Esophagus muscularis mucosa (tissue), 4 donors: Measurements from ENCODE around the gene PRPF38A. TPM values are rescaled to one million over a fixed set of nuclear protein-coding genes. Genes with fewer than 3 reads are reported as not detected.

ENCODE experiments used
- DNase-seq: peaks from one replicate; pipeline ENCODE4 v3.0.0-alpha.2; 2017; ENCODE audit errors: extremely low spot score
- H3K27ac ChIP-seq, 4 donors: fragments of 200-600 bp; sonication (generic); replicated peaks in 1 of 4; 1 replicate in 3 of 4; 2 replicates in 1 of 4; pipeline ENCODE4 v1.5.1; 2016 to 2019; ENCODE audit warnings: mild to moderate bottlenecking in 1 of 4
- H3K27me3 ChIP-seq, 4 donors: fragments of 200-600 bp; sonication (generic); one replicate each; pipeline versions ENCODE4 v1.5.1 to v1.6.0; 2016 to 2019
- H3K36me3 ChIP-seq, 4 donors: fragments of 200-600 bp; sonication (generic); one replicate each; pipeline ENCODE4 v1.5.1; 2016 to 2019
- H3K4me1 ChIP-seq, 4 donors: fragments of 200-600 bp; sonication (generic); one replicate each; pipeline ENCODE4 v1.5.1; 2016 to 2019
- H3K4me3 ChIP-seq, 4 donors: fragments of 200-600 bp; sonication (generic); 1 replicate in 2 of 4; 2 replicates in 2 of 4; pipeline ENCODE4 v1.5.1; 2016 to 2019; ENCODE audit warnings: mild to moderate bottlenecking in 4 of 4, moderate library complexity in 1 of 4
- H3K9me3 ChIP-seq, 4 donors: fragments of 200-600 bp; sonication (generic); 1 replicate in 3 of 4; 2 replicates in 1 of 4; pipeline ENCODE4 v1.5.1; 2016 to 2019
- CTCF ChIP-seq, 3 experiments: fragments of 200-600 bp in 2 of 3; fragments of 450-650 bp in 1 of 3; sonication (generic) in 2 of 3; IDR thresholded peaks; one replicate each; pipeline ENCODE4 v1.5.1; 2017 to 2019; ENCODE audit warnings: antibody characterized with exemption in 3 of 3, mild to moderate bottlenecking in 2 of 3, moderate library complexity in 1 of 3
- EP300 ChIP-seq: sonication (generic); formaldehyde crosslinking; IDR thresholded peaks from one replicate; pipeline ENCODE4 v1.6.1; 2017; ENCODE audit warnings: antibody characterized with exemption
- POLR2A ChIP-seq: fragments of 450-650 bp; IDR thresholded peaks from one replicate; pipeline ENCODE4 v1.6.1; 2017; ENCODE audit warnings: antibody characterized with exemption, moderate library complexity, mild to moderate bottlenecking, low read depth
- POLR2AphosphoS5 ChIP-seq, 2 donors: sonication (generic); formaldehyde crosslinking; IDR thresholded peaks; one replicate each; pipeline ENCODE4 v1.6.1; 2017; ENCODE audit warnings: antibody characterized with exemption in 2 of 2
- WGBS: methylation state at CpG from one replicate; pipeline ENCODE4 v1.1.5; 2018; 5-methylcytosine and 5-hydroxymethylcytosine counted together
- intact Hi-C: fragments of 100-400 bp; cut with DNase I; formaldehyde crosslinking; loops from one replicate; pipeline ENCODE4 v1.15.1; 2023
- total RNA-seq, 4 donors: library from RNA; depleted of rRNA; stranded (reverse); fragments of >200 nt; gene quantifications; one replicate each; pipeline versions ENCODE4 v1.1.0 to v1.2.1, GENCODE V29; 2016

Gene PRPF38A
- total RNA-seq, 4 donors from 2014 or later = 10.9 to 21.7 (median 13.7) TPM

- no peaks in the 10 kb centered on the region for H3K9me3 ChIP-seq
- 85% methylated on average over 1 of the region's 1 CpG for WGBS
- no peaks in the 10 kb centered on the region for H3K27me3 ChIP-seq
- peaks cover 0 to 2% (median 0%) of the 10 kb centered on the region in 4 donors for H3K4me1 ChIP-seq
- H3K27ac ChIP-seq = no peak overlapping the region
- no peak overlapping the region for H3K4me3 ChIP-seq
- TF ChIP-seq EP300 = no peak
- no peak for TF ChIP-seq CTCF (IDR thresholded peaks at IDR 0.05)
- TF ChIP-seq POLR2AphosphoS5 (IDR thresholded peaks at IDR 0.05) = no peak
- TF ChIP-seq POLR2A = no peak
- intact Hi-C loops = no loop called here
- DNase-seq = no peak
- H3K36me3 ChIP-seq = peaks cover 25 to 86% (median 57%) of the 10 kb centered on the region in 4 donors
Measured at GRCh38 chr1:52427152-52427551, 22.8 kb downstream of the PRPF38A start.

GRCh38 chr1:52432807-52433206, 28.4 kb downstream of the PRPF38A start:
- intact Hi-C loops = no loop called here
- Histone ChIP-seq H3K9me3 (no peaks in the 10 kb centered on the region), H3K27ac (no peak overlapping the region), H3K4me1 (no peaks in the 10 kb centered on the region), H3K27me3 (no peaks in the 10 kb centered on the region), H3K36me3 (peaks cover 26 to 97% (median 74%) of the 10 kb centered on the region in 4 donors), H3K4me3 (no peak overlapping the region)
- 95% methylated on average over 8 of the region's 8 CpGs for WGBS
- no peak for TF ChIP-seq POLR2A
- no peak for TF ChIP-seq EP300
- no peak for DNase-seq

- 96% methylated on average over 1 of the region's 1 CpG for WGBS
- intact Hi-C loops = no loop called here
- Histone ChIP-seq H3K4me1 (no peaks in the 10 kb centered on the region), H3K4me3 (no peak overlapping the region), H3K27ac (no peak overlapping the region), H3K36me3 (peaks cover 30 to 98% (median 74%) of the 10 kb centered on the region in 4 donors), H3K9me3 (no peaks in the 10 kb centered on the region), H3K27me3 (no peaks in the 10 kb centered on the region)
- TF ChIP-seq POLR2AphosphoS5 (IDR thresholded peaks at IDR 0.05) (no peak), POLR2A (no peak), CTCF (IDR thresholded peaks at IDR 0.05) (no peak), EP300 (no peak)
- no peak for DNase-seq
Measured at GRCh38 chr1:52435211-52435610, 30.8 kb downstream of the PRPF38A start.

- DNase-seq = no peak
- TF ChIP-seq POLR2AphosphoS5 (IDR thresholded peaks at IDR 0.05) (no peak), EP300 (no peak), CTCF (IDR thresholded peaks at IDR 0.05) (no peak), POLR2A (no peak)
- Histone ChIP-seq H3K9me3 (no peaks in the 10 kb centered on the region), H3K36me3 (peaks cover 27 to 97% (median 70%) of the 10 kb centered on the region in 4 donors), H3K4me3 (no peak overlapping the region), H3K4me1 (no peaks in the 10 kb centered on the region), H3K27ac (no peak overlapping the region), H3K27me3 (no peaks in the 10 kb centered on the region)
- intact Hi-C loops = no loop called here
- WGBS = 94% methylated on average over 1 of the region's 1 CpG
Measured at GRCh38 chr1:52435650-52436049, 31.2 kb downstream of the PRPF38A start.

GRCh38 chr1:52436817-52437216, 32.4 kb downstream of the PRPF38A start:
- no peaks in the 10 kb centered on the region for H3K27me3 ChIP-seq
- peaks cover 32 to 97% (median 64%) of the 10 kb centered on the region in 4 donors for H3K36me3 ChIP-seq
- DNase-seq = no peak
- intact Hi-C loops = no loop called here
- 86% methylated on average over 7 of the region's 7 CpGs for WGBS
- no peak overlapping the region for H3K4me3 ChIP-seq
- H3K9me3 ChIP-seq = no peaks in the 10 kb centered on the region
- no peaks in the 10 kb centered on the region for H3K4me1 ChIP-seq
- TF ChIP-seq POLR2AphosphoS5 (IDR thresholded peaks at IDR 0.05) = no peak
- TF ChIP-seq CTCF (IDR thresholded peaks at IDR 0.05) = no peak
- TF ChIP-seq POLR2A = no peak
- TF ChIP-seq EP300 = no peak
- H3K27ac ChIP-seq = no peak overlapping the region
